Articular chondrocyte of knee joint (primary cell): ENCODE data around the gene B3GALT5. TPM values are rescaled to one million over a fixed set of nuclear protein-coding genes. Genes with fewer than 3 reads are reported as not detected.

Experiments
- total RNA-seq: library from RNA; depleted of rRNA; stranded (reverse); fragments of >200 nt; gene quantifications from 2 replicates; pipeline ENCODE4 v1.2.3, GENCODE V29; 2012

Gene B3GALT5, protein sequence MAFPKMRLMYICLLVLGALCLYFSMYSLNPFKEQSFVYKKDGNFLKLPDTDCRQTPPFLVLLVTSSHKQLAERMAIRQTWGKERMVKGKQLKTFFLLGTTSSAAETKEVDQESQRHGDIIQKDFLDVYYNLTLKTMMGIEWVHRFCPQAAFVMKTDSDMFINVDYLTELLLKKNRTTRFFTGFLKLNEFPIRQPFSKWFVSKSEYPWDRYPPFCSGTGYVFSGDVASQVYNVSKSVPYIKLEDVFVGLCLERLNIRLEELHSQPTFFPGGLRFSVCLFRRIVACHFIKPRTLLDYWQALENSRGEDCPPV
- total RNA-seq, result 0.26 and 0.43 TPM in 2 replicates

GRCh38 chr21:39612233-39613040, at the start of gene B3GALT5:
B3GALT5 (plus strand) TSS chr21:39612940; CDS start chr21:39660560, 47,620 bp downstream.

Other genes with a start within 250 kb of the B3GALT5 start
- 3.6 and 5.6 TPM in 2 replicates for gene LCA5L, start 167.2 kb upstream of the B3GALT5 start, total RNA-seq
- gene SH3BGR, start 161.0 kb upstream of the B3GALT5 start, total RNA-seq, result 1.4 and 2.7 TPM in 2 replicates
- 0.26 and 0.32 TPM in 2 replicates for gene IGSF5, start 132.2 kb downstream of the B3GALT5 start, total RNA-seq